ENCODE results near the gene SDF4. TPM values are rescaled to one million over a fixed set of nuclear protein-coding genes. Genes with fewer than 3 reads are reported as not detected.

SDF4 gene
- total and polyA plus RNA-seq, 2 experiments from 2014 or later = 45.0 to 62.6 TPM

DNA sequence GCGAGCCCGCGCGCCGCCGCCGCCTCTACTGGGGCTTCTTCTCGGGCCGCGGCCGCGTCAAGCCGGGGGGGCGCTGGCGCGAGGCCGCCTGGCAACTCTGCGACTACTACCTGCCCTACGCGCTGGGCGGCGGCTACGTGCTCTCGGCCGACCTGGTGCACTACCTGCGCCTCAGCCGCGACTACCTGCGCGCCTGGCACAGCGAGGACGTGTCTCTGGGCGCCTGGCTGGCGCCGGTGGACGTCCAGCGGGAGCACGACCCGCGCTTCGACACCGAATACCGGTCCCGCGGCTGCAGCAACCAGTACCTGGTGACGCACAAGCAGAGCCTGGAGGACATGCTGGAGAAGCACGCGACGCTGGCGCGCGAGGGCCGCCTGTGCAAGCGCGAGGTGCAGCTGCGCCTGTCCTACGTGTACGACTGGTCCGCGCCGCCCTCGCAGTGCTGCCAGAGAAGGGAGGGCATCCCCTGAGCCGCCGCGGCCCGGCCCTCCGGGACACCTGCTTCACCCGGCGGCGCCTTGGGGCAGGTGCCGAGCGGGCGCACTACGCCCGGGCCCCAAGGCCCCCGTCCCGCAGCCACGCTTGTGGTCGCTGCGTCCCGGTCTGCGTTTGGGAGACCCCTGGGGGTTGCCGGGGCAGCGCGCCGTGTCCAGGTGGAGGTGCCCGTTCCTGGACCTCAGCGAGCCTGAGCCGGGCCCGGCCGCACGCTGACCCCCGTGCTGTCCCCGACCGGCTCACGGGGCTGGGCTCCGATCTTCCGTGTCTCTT is 1.2 kb upstream of the SDF4 start (continued):
- TF ChIP-seq, protein P1, sequence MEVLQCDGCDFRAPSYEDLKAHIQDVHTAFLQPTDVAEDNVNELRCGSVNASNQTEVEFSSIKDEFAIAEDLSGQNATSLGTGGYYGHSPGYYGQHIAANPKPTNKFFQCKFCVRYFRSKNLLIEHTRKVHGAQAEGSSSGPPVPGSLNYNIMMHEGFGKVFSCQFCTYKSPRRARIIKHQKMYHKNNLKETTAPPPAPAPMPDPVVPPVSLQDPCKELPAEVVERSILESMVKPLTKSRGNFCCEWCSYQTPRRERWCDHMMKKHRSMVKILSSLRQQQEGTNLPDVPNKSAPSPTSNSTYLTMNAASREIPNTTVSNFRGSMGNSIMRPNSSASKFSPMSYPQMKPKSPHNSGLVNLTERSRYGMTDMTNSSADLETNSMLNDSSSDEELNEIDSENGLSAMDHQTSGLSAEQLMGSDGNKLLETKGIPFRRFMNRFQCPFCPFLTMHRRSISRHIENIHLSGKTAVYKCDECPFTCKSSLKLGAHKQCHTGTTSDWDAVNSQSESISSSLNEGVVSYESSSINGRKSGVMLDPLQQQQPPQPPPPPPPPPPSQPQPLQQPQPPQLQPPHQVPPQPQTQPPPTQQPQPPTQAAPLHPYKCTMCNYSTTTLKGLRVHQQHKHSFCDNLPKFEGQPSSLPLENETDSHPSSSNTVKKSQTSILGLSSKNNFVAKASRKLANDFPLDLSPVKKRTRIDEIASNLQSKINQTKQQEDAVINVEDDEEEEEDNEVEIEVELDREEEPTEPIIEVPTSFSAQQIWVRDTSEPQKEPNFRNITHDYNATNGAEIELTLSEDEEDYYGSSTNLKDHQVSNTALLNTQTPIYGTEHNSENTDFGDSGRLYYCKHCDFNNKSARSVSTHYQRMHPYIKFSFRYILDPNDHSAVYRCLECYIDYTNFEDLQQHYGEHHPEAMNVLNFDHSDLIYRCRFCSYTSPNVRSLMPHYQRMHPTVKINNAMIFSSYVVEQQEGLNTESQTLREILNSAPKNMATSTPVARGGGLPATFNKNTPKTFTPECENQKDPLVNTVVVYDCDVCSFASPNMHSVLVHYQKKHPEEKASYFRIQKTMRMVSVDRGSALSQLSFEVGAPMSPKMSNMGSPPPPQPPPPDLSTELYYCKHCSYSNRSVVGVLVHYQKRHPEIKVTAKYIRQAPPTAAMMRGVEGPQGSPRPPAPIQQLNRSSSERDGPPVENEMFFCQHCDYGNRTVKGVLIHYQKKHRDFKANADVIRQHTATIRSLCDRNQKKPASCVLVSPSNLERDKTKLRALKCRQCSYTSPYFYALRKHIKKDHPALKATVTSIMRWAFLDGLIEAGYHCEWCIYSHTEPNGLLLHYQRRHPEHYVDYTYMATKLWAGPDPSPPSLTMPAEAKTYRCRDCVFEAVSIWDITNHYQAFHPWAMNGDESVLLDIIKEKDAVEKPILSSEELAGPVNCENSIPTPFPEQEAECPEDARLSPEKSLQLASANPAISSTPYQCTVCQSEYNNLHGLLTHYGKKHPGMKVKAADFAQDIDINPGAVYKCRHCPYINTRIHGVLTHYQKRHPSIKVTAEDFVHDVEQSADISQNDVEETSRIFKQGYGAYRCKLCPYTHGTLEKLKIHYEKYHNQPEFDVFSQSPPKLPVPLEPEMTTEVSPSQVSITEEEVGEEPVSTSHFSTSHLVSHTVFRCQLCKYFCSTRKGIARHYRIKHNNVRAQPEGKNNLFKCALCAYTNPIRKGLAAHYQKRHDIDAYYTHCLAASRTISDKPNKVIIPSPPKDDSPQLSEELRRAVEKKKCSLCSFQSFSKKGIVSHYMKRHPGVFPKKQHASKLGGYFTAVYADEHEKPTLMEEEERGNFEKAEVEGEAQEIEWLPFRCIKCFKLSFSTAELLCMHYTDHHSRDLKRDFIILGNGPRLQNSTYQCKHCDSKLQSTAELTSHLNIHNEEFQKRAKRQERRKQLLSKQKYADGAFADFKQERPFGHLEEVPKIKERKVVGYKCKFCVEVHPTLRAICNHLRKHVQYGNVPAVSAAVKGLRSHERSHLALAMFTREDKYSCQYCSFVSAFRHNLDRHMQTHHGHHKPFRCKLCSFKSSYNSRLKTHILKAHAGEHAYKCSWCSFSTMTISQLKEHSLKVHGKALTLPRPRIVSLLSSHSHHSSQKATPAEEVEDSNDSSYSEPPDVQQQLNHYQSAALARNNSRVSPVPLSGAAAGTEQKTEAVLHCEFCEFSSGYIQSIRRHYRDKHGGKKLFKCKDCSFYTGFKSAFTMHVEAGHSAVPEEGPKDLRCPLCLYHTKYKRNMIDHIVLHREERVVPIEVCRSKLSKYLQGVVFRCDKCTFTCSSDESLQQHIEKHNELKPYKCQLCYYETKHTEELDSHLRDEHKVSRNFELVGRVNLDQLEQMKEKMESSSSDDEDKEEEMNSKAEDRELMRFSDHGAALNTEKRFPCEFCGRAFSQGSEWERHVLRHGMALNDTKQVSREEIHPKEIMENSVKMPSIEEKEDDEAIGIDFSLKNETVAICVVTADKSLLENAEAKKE (CRISPR knock-in tag; IDR thresholded peaks at IDR 0.05) = no peak
- TF ChIP-seq, protein P2, sequence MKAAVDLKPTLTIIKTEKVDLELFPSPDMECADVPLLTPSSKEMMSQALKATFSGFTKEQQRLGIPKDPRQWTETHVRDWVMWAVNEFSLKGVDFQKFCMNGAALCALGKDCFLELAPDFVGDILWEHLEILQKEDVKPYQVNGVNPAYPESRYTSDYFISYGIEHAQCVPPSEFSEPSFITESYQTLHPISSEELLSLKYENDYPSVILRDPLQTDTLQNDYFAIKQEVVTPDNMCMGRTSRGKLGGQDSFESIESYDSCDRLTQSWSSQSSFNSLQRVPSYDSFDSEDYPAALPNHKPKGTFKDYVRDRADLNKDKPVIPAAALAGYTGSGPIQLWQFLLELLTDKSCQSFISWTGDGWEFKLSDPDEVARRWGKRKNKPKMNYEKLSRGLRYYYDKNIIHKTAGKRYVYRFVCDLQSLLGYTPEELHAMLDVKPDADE (IDR thresholded peaks at IDR 0.05) = no peak
- TF ChIP-seq, protein P3, sequence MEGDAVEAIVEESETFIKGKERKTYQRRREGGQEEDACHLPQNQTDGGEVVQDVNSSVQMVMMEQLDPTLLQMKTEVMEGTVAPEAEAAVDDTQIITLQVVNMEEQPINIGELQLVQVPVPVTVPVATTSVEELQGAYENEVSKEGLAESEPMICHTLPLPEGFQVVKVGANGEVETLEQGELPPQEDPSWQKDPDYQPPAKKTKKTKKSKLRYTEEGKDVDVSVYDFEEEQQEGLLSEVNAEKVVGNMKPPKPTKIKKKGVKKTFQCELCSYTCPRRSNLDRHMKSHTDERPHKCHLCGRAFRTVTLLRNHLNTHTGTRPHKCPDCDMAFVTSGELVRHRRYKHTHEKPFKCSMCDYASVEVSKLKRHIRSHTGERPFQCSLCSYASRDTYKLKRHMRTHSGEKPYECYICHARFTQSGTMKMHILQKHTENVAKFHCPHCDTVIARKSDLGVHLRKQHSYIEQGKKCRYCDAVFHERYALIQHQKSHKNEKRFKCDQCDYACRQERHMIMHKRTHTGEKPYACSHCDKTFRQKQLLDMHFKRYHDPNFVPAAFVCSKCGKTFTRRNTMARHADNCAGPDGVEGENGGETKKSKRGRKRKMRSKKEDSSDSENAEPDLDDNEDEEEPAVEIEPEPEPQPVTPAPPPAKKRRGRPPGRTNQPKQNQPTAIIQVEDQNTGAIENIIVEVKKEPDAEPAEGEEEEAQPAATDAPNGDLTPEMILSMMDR (conservative IDR thresholded peaks at IDR 0.05; ENCODE audit: low read depth in 2 of 2) = no peak

DNA sequence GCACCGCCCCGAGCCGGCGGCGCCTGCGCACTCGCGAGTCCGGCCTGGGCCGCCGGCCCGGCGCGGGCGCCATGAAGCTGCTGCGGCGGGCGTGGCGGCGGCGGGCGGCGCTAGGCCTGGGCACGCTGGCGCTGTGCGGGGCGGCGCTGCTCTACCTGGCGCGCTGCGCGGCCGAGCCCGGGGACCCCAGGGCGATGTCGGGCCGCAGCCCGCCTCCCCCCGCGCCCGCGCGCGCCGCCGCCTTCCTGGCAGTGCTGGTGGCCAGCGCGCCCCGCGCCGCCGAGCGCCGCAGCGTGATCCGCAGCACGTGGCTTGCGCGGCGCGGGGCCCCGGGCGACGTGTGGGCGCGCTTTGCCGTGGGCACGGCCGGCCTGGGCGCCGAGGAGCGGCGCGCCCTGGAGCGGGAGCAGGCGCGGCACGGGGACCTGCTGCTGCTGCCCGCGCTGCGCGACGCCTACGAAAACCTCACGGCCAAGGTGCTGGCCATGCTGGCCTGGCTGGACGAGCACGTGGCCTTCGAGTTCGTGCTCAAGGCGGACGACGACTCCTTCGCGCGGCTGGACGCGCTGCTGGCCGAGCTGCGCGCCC is 501 bp upstream of the SDF4 start, which contains the start of gene B3GALT6:
TSS of gene B3GALT6 (plus strand) at position 30 of the 588 bp plus-strand sequence. CDS start at position 72, 42 bp downstream.
- Mint-ChIP-seq H3K4me3 (peak within 1 kb of the TSS; percentile 94), H3K27me3 (ENCODE audit: insufficient read depth, low read depth, poor library complexity) (peaks cover 13% of the 10 kb centered on the region), H3K27ac (peak within 1 kb of the TSS; percentile 89), H3K36me3 (ENCODE audit: low read depth) (peaks cover 23% of the 10 kb centered on the region), H3K9me3 (peaks cover 10% of the 10 kb centered on the region), H3K4me1 (peaks cover 18% of the 10 kb centered on the region)
- no peaks in the 10 kb centered on the region for H3K27me3 ChIP-seq (ENCODE audit: insufficient read depth)
- ATAC-seq (no peak), DNase-seq (ENCODE audit: low spot score) (peak; percentile 61)
- TF ChIP-seq JUNB (IDR thresholded peaks at IDR 0.05; ENCODE audit: unreplicated experiment) (no peak), ZNF114 (CRISPR knock-in tag; IDR thresholded peaks at IDR 0.05) (no peak), POLR2AphosphoS5 (IDR thresholded peaks at IDR 0.05; ENCODE audit: low read depth) (no peak; the same call in 1 of the 2 replicates), ZNF331 (CRISPR knock-in tag; IDR thresholded peaks at IDR 0.05; ENCODE audit: low read depth) (no peak), NANOG (IDR thresholded peaks at IDR 0.05; ENCODE audit: borderline replicate concordance) (no peak), STAT1 (IDR thresholded peaks at IDR 0.05; ENCODE audit: unreplicated experiment) (no peak), EZH2phosphoT487 (IDR thresholded peaks at IDR 0.05; ENCODE audit: unreplicated experiment) (no peak)
- TF ChIP-seq, protein P2 (IDR thresholded peaks at IDR 0.05) = no peak
- peak within 1 kb of the TSS; percentile 52; the same call in 1 of the 2 replicates for H2AFZ ChIP-seq
- peaks cover 8% of the 10 kb centered on the region for H4K20me1 ChIP-seq (replicated peaks; ENCODE audit: insufficient read depth)
- H3K4me1 ChIP-seq (ENCODE audit: insufficient read depth) = peaks cover 6% of the 10 kb centered on the region
- H3K79me2 ChIP-seq (replicated peaks; ENCODE audit: insufficient read depth) = peaks cover 40% of the 10 kb centered on the region
- peaks cover 10% of the 10 kb centered on the region; the same call in 1 of the 2 replicates for H3F3A ChIP-seq (replicated peaks; ENCODE audit: low read depth)
- H3K4me2 ChIP-seq = peak within 1 kb of the TSS; percentile 95
- no peaks in the 10 kb centered on the region for H3K36me3 ChIP-seq (ENCODE audit: insufficient read depth)
- H3K27ac ChIP-seq (ENCODE audit: low read depth) = 0 out of 2 replicates have a peak within 1 kb of the TSS, but pooled peaks have one; percentile 55
- no peaks in the 10 kb centered on the region for H3K9me2 ChIP-seq (ENCODE audit: insufficient read depth)
- H3K4me3 ChIP-seq = peak within 1 kb of the TSS; percentile 93
